ENCODE results near the gene ALPK1. TPM values are rescaled to one million over a fixed set of nuclear protein-coding genes. Genes with fewer than 3 reads are reported as not detected.
A peak's percentile ranks its signal among the peaks of the same experiment; 100 is the strongest.

The ALPK1 gene
- polyA plus RNA-seq, 3 donors: 10.1 to 18.5 (median 12.8) TPM

- no peak for DNase-seq (ENCODE audit: extremely low read depth in 1 of 11, low read depth in 9 of 11, low spot score in 4 of 11)
Observed at GRCh38 chr4:112318239-112319142, 21.3 kb downstream of the ALPK1 start.

- DNase-seq (ENCODE audit: extremely low read depth in 1 of 11, low read depth in 9 of 11, low spot score in 4 of 11): peak in 6 of 11 donors; percentile 34 to 53 (median 38)
Observed at GRCh38 chr4:112321776-112322684, 24.9 kb downstream of the ALPK1 start.

GRCh38 chr4:112322866-112323265, 25.7 kb downstream of the ALPK1 start:
- DNase-seq (ENCODE audit: extremely low read depth in 1 of 11, low read depth in 9 of 11, low spot score in 4 of 11): no peak

GRCh38 chr4:112325530-112325929, 28.4 kb downstream of the ALPK1 start:
- DNase-seq (ENCODE audit: extremely low read depth in 1 of 11, low read depth in 9 of 11, low spot score in 4 of 11): no peak

- peak in 6 of 11 donors; percentile 23 to 52 (median 36) for DNase-seq (ENCODE audit: extremely low read depth in 1 of 11, low read depth in 9 of 11, low spot score in 4 of 11)
Observed at GRCh38 chr4:112327965-112328733, 31.0 kb downstream of the ALPK1 start.

- no peak for DNase-seq (ENCODE audit: extremely low read depth in 1 of 11, low read depth in 9 of 11, low spot score in 4 of 11)
Observed at GRCh38 chr4:112328734-112329130, 31.6 kb downstream of the ALPK1 start.

GRCh38 chr4:112329672-112330375, 32.7 kb downstream of the ALPK1 start:
- DNase-seq (ENCODE audit: extremely low read depth in 1 of 11, low read depth in 9 of 11, low spot score in 4 of 11): no peak

GRCh38 chr4:112330921-112331320, 33.8 kb downstream of the ALPK1 start:
- DNase-seq (ENCODE audit: extremely low read depth in 1 of 11, low read depth in 9 of 11, low spot score in 4 of 11): no peak

GRCh38 chr4:112332398-112332797, 35.2 kb downstream of the ALPK1 start:
- no peak for DNase-seq (ENCODE audit: extremely low read depth in 1 of 11, low read depth in 9 of 11, low spot score in 4 of 11)

GRCh38 chr4:112340023-112340422, 42.9 kb downstream of the ALPK1 start:
- no peak for DNase-seq (ENCODE audit: extremely low read depth in 1 of 11, low read depth in 9 of 11, low spot score in 4 of 11)

- no peak for DNase-seq (ENCODE audit: extremely low read depth in 1 of 11, low read depth in 9 of 11, low spot score in 4 of 11)
Observed at GRCh38 chr4:112341033-112341432, 43.9 kb downstream of the ALPK1 start.

GRCh38 chr4:112343330-112344080, 46.3 kb downstream of the ALPK1 start:
- no peak for DNase-seq (ENCODE audit: extremely low read depth in 1 of 11, low read depth in 9 of 11, low spot score in 4 of 11)

- peak in 6 of 11 donors; percentile 10 to 28 (median 22) for DNase-seq (ENCODE audit: extremely low read depth in 1 of 11, low read depth in 9 of 11, low spot score in 4 of 11)
Observed at GRCh38 chr4:112348488-112349158, 51.5 kb downstream of the ALPK1 start.

- DNase-seq (ENCODE audit: extremely low read depth in 1 of 11, low read depth in 9 of 11, low spot score in 4 of 11): no peak
Observed at GRCh38 chr4:112352736-112353135, 55.6 kb downstream of the ALPK1 start.

- DNase-seq (ENCODE audit: extremely low read depth in 1 of 11, low read depth in 9 of 11, low spot score in 4 of 11): no peak
Observed at GRCh38 chr4:112355662-112356061, 58.5 kb downstream of the ALPK1 start.

GRCh38 chr4:112357453-112357852, 60.3 kb downstream of the ALPK1 start:
- DNase-seq (ENCODE audit: extremely low read depth in 1 of 11, low read depth in 9 of 11, low spot score in 4 of 11): no peak

- no peak for DNase-seq (ENCODE audit: extremely low read depth in 1 of 11, low read depth in 9 of 11, low spot score in 4 of 11)
Observed at GRCh38 chr4:112357897-112358296, 60.7 kb downstream of the ALPK1 start.
